Measurements from ENCODE around the gene TTLL7.

The TTLL7 gene

DNA sequence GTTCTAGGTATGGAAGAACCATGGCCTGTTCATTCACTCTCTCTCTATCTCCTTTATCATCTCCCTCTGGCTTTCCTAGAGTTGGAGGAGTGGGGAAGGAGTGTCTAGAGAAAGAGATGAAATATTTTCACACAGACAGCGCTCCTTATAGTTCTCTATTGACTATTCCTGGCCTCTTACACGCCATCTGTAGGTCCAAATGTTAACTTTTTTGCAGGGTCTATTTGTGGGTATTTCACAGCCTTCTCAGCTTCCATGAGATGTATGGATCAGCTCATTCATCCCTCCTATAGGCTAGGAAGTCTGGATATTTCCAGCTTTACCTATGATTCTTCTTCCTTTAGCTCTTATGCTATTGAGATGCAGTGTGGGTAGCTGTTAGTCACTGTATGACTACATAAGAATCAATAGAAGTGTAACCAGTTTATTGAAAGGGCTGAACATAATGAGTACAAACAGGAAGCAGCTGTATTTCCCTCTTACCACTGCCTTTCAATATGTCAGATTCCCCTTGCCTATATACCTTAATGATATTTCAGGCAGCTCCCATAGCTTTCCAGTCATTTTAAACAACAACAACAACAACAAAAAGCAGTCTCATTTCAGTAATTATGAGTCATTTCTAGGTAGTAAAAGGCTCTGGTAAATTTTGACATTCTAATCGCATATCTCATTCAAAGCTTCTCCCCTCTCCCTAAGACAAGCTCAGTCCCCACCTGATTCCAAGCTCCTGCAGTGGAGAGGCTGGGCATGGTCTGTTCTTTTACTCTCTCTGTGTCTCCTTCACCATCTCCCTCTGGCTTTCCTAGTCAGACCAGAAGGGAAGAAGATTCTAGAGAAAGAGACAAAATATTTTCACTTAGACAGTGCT, 149.5 kb downstream of the TTLL7 start:
- DNase-seq: no peak
- Mint-ChIP-seq H3K9me3 (no peaks in the 10 kb centered on the region), H3K27ac (no peak overlapping the region), H3K4me3 (no peak overlapping the region), H3K27me3 (no peaks in the 10 kb centered on the region), H3K36me3 (ENCODE audit: low read depth) (peaks cover 1% of the 10 kb centered on the region), H3K4me1 (peaks cover under 1% of the 10 kb centered on the region)
- ATAC-seq: no peak

DNA sequence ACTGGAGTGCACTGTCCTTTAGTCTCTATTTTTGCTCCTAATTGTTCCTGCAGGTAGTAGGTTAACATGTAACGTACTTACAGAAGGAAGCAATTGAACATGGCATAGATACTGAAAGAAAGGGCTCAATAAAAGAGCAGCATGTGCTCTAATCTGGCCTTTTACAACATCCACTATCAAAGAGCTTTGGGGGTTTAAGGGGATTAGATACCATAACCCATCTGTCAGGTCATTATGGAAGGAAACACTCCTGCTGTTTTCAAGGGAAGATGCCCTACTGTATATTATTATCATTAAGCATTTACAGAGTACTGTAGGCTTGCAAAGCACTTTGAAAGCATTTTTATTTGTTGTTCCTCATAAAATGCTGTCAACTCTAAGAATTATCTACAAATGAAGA, 152.8 kb downstream of the TTLL7 start:
- no peak for ATAC-seq
- Mint-ChIP-seq H3K4me1 (no peaks in the 10 kb centered on the region), H3K36me3 (ENCODE audit: low read depth) (peaks cover 1% of the 10 kb centered on the region), H3K9me3 (no peaks in the 10 kb centered on the region), H3K27me3 (no peaks in the 10 kb centered on the region), H3K4me3 (no peak overlapping the region), H3K27ac (no peak overlapping the region)
- DNase-seq: no peak

DNA sequence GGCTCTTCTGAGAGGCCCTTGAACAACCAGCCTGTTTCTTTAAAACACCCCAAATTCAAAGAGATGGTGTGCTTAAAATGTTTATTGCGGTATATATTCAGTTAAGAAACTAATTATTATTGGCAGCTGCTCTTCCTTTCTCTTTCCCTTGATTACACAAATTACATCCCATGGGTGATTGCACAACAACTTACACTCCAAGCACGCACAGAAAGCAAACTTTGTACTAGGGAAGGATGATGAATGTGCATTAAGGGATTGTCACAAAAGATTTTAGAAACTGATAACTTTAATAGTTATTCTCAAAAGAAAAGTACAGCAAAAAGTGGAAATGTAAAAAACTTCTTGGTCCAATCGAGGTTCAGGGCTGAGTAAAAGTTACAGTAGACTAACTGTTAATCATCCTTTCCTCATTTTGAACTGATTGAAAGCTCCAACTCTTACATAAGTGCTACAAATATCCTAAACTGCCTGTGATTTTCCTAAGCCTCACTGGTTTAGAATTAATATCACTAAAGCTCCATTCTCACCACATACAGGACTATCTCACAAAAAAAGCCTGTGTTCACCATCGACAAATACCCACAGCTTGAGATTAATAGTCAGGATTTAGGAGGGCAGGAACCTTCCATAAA, 153.4 kb downstream of the TTLL7 start:
- no peaks in the 10 kb centered on the region for H3K4me1 Mint-ChIP-seq
- H3K36me3 Mint-ChIP-seq (ENCODE audit: low read depth): peaks cover 1% of the 10 kb centered on the region
- no peak overlapping the region for H3K27ac Mint-ChIP-seq
- no peak overlapping the region for H3K4me3 Mint-ChIP-seq
- ATAC-seq (no peak), DNase-seq (no peak)
- no peaks in the 10 kb centered on the region for H3K9me3 Mint-ChIP-seq
- no peaks in the 10 kb centered on the region for H3K27me3 Mint-ChIP-seq

DNA sequence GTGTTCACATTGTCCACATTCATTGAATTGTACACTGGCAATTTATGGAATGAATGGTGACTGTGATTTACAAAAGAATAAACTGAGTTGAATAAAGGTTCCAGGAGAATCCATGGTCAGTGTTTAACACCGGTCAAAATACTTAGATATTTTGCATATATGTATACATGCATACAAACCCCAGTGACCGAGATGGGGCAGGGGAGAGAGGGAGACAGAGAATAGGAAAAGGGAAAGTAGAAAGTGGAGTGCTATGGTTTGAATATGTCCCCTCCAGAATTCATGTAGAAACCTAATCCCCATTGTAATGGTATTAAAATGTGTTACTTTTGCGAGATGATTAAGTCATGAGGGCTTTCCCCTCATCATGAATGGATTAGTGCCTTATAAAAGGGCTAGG, 154.4 kb downstream of the TTLL7 start:
- no peaks in the 10 kb centered on the region for H3K4me1 Mint-ChIP-seq
- H3K36me3 Mint-ChIP-seq (ENCODE audit: low read depth): peaks cover 1% of the 10 kb centered on the region
- H3K9me3 Mint-ChIP-seq: no peaks in the 10 kb centered on the region
- DNase-seq (no peak), ATAC-seq (no peak)
- no peaks in the 10 kb centered on the region for H3K27me3 Mint-ChIP-seq
- no peak overlapping the region for H3K27ac Mint-ChIP-seq
- H3K4me3 Mint-ChIP-seq: no peak overlapping the region

DNA sequence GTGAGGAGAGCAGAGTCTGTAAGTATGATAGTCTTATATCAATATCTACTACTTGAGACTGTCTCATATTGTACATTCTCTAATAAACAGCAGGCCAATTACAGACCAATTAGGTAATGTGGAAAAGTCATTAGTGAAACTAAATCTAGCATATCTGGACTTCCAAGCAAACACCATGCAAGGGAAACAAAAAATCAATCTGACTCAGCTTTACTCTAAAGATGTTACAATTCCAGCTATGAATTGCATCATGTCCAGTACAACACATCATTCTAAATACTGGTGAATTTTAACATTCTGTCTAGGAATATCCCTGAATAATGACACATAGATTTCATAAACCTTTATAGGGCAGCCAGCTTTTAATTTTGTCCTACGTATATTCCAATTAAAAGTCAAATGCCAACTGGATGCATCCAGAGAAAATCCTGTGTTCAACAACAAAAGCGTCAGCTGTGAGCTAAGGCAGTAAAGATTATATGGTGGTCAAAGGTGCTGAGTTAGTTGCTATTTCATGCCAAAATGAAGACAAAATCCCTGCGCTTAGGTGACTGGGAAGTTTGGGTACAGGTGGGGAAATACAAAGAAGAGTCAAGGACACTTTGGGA, 159.3 kb downstream of the TTLL7 start:
- Mint-ChIP-seq H3K27ac (no peak overlapping the region), H3K27me3 (no peaks in the 10 kb centered on the region), H3K9me3 (no peaks in the 10 kb centered on the region), H3K4me1 (no peaks in the 10 kb centered on the region), H3K4me3 (no peak overlapping the region), H3K36me3 (ENCODE audit: low read depth) (peaks cover 1% of the 10 kb centered on the region)
- DNase-seq (no peak), ATAC-seq (no peak)

DNA sequence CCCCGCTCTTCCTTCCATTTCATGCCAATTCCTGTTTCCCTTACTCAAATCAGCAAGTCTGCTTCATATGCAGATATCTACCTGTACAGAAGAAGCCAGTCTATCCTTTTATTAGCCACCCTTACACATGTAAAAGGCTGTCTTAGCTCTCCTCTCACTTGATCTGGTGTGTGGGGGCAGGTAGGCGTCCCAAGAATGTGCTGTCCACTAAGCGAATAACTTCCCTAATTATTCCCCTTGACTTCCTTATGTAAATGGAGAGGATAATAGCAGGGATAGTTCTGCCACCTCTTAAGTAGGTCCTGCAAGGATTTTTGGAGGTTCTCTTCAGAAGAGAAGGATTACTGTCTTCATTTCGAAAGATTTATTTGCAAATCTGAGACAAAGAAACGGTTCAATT, 160.4 kb downstream of the TTLL7 start:
- Mint-ChIP-seq H3K27me3 (no peaks in the 10 kb centered on the region), H3K27ac (no peak overlapping the region), H3K9me3 (no peaks in the 10 kb centered on the region), H3K4me1 (no peaks in the 10 kb centered on the region), H3K4me3 (no peak overlapping the region), H3K36me3 (ENCODE audit: low read depth) (no peaks in the 10 kb centered on the region)
- no peak for ATAC-seq
- DNase-seq: no peak

DNA sequence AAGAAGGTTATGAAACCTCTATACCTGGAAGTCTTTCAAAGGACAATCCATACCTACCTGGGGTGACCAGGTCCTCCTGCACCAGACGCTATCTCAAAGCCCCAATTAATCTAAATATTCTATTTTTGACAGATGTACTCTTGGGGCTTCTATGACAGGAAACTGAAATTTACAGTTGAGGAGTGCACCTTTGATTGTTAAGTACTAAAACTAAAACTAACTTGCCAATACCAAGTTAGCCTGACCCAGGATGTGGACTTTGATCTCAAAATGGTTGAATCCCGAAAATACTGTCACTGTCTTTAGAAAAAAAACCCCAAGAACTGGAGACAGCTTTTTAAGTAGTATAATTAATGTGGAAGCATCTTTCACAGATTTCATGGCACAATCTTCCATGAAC, 162.4 kb downstream of the TTLL7 start:
- DNase-seq: no peak
- H3K4me1 Mint-ChIP-seq: no peaks in the 10 kb centered on the region
- no peaks in the 10 kb centered on the region for H3K9me3 Mint-ChIP-seq
- no peaks in the 10 kb centered on the region for H3K27me3 Mint-ChIP-seq
- no peak for ATAC-seq
- H3K27ac Mint-ChIP-seq: no peak overlapping the region
- H3K4me3 Mint-ChIP-seq: no peak overlapping the region
- H3K36me3 Mint-ChIP-seq (ENCODE audit: low read depth): no peaks in the 10 kb centered on the region

DNA sequence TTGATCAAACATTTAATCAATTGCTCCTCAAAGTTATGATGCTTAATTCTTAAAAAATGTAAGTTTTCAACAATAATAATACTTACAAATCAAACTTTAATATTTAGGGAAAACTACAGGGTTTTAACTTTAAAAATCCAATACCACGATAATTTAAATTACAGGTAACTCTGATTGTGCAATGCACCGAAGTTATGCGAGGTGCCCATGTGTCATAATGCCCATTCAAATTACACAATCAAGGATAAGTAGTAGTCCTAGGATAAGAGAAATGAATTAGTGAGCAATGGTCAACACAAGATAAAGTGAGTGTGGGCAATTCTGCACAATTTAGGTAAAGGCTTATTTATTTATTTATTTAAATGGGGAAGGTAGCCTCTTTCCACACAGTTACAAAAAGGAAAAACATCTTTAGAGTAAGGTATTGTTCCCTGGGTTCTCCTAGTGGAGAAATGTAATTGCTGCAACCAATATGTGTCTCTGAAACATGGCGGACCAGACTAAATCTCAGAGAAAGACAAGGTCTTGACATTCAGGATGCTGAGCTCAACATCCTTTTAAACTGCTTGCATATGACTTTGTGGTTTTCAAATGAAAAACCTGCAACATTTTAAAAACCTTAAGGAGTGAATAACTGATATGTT, 164.2 kb downstream of the TTLL7 start:
- Mint-ChIP-seq H3K4me1 (no peaks in the 10 kb centered on the region), H3K4me3 (no peak overlapping the region), H3K9me3 (no peaks in the 10 kb centered on the region), H3K27ac (no peak overlapping the region), H3K36me3 (ENCODE audit: low read depth) (no peaks in the 10 kb centered on the region), H3K27me3 (no peaks in the 10 kb centered on the region)
- DNase-seq (no peak), ATAC-seq (no peak)

DNA sequence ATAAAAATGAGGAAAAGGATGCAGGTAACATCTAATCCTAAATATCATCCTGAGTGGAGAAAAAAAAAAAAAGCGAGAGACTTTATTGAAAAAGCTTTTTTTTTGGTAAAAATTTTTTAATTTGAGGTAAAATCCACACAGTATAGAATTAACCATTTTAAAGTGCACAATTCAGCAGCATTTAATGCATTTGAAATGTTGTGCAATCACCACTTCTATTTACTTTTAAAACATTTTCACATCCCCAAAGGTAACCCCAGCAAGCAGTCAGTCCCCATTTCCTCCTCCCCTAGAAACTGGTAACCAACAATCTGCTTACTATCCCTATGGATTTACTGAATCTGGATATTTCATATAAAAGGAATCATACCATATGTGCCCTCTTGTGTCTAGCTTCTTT, 166.7 kb downstream of the TTLL7 start:
- ATAC-seq (no peak), DNase-seq (no peak)
- no peak overlapping the region for H3K27ac Mint-ChIP-seq
- H3K4me3 Mint-ChIP-seq: no peak overlapping the region
- no peaks in the 10 kb centered on the region for H3K4me1 Mint-ChIP-seq
- no peaks in the 10 kb centered on the region for H3K36me3 Mint-ChIP-seq (ENCODE audit: low read depth)
- H3K9me3 Mint-ChIP-seq: no peaks in the 10 kb centered on the region
- no peaks in the 10 kb centered on the region for H3K27me3 Mint-ChIP-seq

DNA sequence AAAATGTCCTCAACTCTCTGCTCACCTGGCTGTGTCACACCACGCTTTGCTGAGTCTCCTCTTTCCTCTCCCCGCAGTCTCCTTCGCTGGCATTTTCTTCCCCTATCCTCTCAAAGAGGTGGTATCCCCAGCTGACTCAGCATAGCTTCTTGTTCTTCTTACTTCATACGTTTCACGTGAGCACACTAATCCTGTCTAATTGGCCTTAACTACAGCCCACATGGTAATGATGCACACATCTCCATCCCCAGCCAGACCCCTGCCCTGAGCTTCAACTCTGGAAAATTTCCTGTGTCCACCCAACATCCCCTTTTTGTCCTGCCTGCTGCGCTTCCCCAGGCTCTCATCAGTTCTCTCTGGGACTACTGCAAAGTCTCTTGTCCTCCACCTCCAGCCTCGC, 169.8 kb downstream of the TTLL7 start:
- no peaks in the 10 kb centered on the region for H3K4me1 Mint-ChIP-seq
- H3K4me3 Mint-ChIP-seq: no peak overlapping the region
- no peak for DNase-seq
- peaks cover 2% of the 10 kb centered on the region for H3K36me3 Mint-ChIP-seq (ENCODE audit: low read depth)
- no peaks in the 10 kb centered on the region for H3K27me3 Mint-ChIP-seq
- no peak for ATAC-seq
- no peak overlapping the region for H3K27ac Mint-ChIP-seq
- no peaks in the 10 kb centered on the region for H3K9me3 Mint-ChIP-seq

DNA sequence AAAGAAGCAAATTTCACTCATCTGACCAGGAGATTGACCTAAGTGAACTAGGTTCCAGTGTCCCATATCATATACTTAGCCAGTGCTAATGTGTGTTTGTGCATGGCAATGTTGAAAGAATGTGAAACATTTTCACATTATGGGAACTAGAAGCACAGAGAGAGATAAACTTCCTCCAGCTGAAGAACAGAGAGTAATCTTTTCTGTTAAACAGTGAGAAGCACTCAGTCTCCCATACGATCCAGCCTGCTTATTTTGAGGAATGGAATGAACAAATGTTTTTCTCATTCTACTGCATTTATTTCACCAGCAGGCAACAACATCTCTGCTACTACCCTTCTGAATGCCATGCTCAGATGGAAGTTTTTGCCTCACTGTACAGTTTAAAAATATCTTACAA, 170.5 kb downstream of the TTLL7 start:
- H3K9me3 Mint-ChIP-seq: no peaks in the 10 kb centered on the region
- peaks cover 2% of the 10 kb centered on the region for H3K36me3 Mint-ChIP-seq (ENCODE audit: low read depth)
- no peaks in the 10 kb centered on the region for H3K4me1 Mint-ChIP-seq
- H3K4me3 Mint-ChIP-seq: no peak overlapping the region
- DNase-seq: no peak
- no peak overlapping the region for H3K27ac Mint-ChIP-seq
- H3K27me3 Mint-ChIP-seq: no peaks in the 10 kb centered on the region
- no peak for ATAC-seq

DNA sequence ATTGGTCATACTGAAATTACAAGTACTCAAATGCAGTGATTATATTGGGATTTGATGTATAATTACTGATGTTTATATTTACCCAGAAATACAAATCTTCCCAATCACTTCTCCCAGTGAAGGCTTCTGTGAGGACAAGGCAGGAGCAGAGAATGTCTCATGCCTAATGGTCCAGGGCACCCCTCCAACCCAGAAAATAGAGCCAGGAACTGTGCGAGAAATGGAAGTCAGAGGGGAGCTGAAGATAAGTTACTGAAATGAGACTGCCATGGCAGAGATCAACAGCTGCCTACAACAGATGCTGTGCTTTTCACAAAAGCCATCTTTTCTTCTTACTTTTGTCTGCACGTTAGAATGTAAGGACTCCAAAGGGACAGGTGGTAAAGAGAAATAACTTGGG, 171.2 kb downstream of the TTLL7 start:
- no peaks in the 10 kb centered on the region for H3K4me1 Mint-ChIP-seq
- ATAC-seq (no peak), DNase-seq (no peak)
- H3K4me3 Mint-ChIP-seq: no peak overlapping the region
- peaks cover 2% of the 10 kb centered on the region for H3K36me3 Mint-ChIP-seq (ENCODE audit: low read depth)
- H3K9me3 Mint-ChIP-seq: no peaks in the 10 kb centered on the region
- no peaks in the 10 kb centered on the region for H3K27me3 Mint-ChIP-seq
- H3K27ac Mint-ChIP-seq: no peak overlapping the region

DNA sequence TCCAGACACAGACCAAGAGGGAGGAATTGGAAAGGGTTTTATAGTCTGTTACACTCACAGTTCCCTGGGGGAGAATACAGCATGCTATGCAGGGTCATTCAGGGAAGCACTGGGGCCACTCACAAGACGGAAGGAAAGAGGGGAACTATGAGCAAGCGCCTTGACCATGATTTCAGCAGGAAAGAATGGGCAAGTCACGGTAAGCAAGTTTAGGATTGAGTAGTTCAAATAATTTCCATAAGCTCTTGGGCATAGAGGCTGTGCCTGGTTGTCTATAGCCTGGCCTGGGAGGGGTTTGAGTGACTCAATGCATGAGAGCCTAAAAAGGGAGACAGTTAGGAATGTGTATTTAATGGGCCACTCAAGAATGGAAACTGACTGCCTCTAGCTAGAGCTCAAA, 176.7 kb downstream of the TTLL7 start:
- H3K4me3 Mint-ChIP-seq: no peak overlapping the region
- H3K36me3 Mint-ChIP-seq (ENCODE audit: low read depth): peaks cover 2% of the 10 kb centered on the region
- ATAC-seq: no peak
- H3K27me3 Mint-ChIP-seq: no peaks in the 10 kb centered on the region
- peaks cover 15% of the 10 kb centered on the region for H3K9me3 Mint-ChIP-seq
- H3K27ac Mint-ChIP-seq: no peak overlapping the region
- no peaks in the 10 kb centered on the region for H3K4me1 Mint-ChIP-seq
- DNase-seq: no peak

DNA sequence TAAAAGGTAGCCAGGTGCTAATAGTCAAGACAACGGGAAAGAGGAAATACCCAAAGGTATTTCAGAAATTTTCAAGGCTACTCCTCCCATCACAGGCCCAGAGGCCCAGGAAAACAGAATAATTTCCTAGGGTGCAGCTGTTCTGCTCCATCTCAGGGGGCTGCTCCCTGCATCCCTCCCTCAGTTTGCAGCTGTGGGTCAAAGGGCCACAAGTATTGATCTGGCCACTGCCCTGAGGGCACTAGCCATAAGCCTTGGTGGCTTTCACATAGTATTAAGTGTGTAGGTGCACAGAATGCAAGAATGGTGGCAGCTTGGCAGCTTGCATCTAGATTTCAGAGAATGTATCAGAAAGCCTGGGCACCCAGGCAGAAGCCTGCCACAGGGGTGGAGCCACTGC, 179.5 kb downstream of the TTLL7 start:
- ATAC-seq: no peak
- no peak overlapping the region for H3K4me3 Mint-ChIP-seq
- H3K36me3 Mint-ChIP-seq (ENCODE audit: low read depth): no peaks in the 10 kb centered on the region
- no peak overlapping the region for H3K27ac Mint-ChIP-seq
- peaks cover 18% of the 10 kb centered on the region for H3K9me3 Mint-ChIP-seq
- no peaks in the 10 kb centered on the region for H3K27me3 Mint-ChIP-seq
- DNase-seq: no peak
- H3K4me1 Mint-ChIP-seq: no peaks in the 10 kb centered on the region

DNA sequence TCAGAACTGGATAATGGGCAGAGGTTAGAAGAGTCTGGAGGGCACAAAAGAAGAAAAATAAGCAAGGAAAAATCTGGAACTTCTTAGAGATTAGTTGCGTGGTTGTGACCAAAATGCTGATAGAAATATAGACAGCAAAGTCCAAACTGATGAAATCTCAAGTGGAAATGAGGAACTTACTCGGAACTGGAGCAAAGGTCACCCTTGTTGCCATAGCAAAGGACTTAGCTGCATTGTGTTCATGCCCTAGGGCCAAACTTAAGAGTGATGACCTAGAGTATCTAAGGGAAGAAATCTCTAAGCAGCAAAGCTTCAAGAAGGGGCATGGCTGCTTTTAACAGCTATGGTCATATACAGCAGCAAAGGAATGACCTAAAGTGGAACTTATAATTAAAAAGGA, 180.0 kb downstream of the TTLL7 start:
- H3K36me3 Mint-ChIP-seq (ENCODE audit: low read depth): no peaks in the 10 kb centered on the region
- no peak for ATAC-seq

More for the DNA sequence above, 180.0 kb downstream of the TTLL7 start:
- DNase-seq: no peak
- H3K4me1 Mint-ChIP-seq: no peaks in the 10 kb centered on the region
- no peak overlapping the region for H3K27ac Mint-ChIP-seq
- H3K27me3 Mint-ChIP-seq: no peaks in the 10 kb centered on the region
- no peak overlapping the region for H3K4me3 Mint-ChIP-seq
- peaks cover 18% of the 10 kb centered on the region for H3K9me3 Mint-ChIP-seq
